ENCODE results near the gene AKAP12.
"Not testable (repeated sequence)": the region's sequence is repeated elsewhere in the genome, so short reads cannot be mapped to it uniquely, and the experiment has no call there.

AKAP12 gene

GRCh38 chr6:151379933-151380847, 140.4 kb downstream of the AKAP12 start:
- H3K9ac ChIP-seq (ENCODE audit: low read length), result no peak overlapping the region
- no peak overlapping the region for H3K27ac ChIP-seq (ENCODE audit: low read depth, low read length)
- H3K27me3 ChIP-seq (ENCODE audit: control insufficient read depth in 1 of 2, insufficient read depth in 2 of 2, low read length in 2 of 2), result no peaks in the 10 kb centered on the region
- H3K9me3 ChIP-seq (ENCODE audit: low read length), result no peaks in the 10 kb centered on the region
- H3K36me3 ChIP-seq (ENCODE audit: insufficient read depth, low read length), result no peaks in the 10 kb centered on the region
- H3K4me3 ChIP-seq (ENCODE audit: low read depth in 1 of 2, low read length in 2 of 2), result no peak overlapping the region
- peaks cover 4% of the 10 kb centered on the region for H3K4me1 ChIP-seq (ENCODE audit: insufficient read depth, low read length)

- H3K9ac ChIP-seq (ENCODE audit: low read length), result no peak overlapping the region
- no peaks in the 10 kb centered on the region for H3K27me3 ChIP-seq (ENCODE audit: control insufficient read depth in 1 of 2, insufficient read depth in 2 of 2, low read length in 2 of 2)
- H3K9me3 ChIP-seq (ENCODE audit: low read length), result no peaks in the 10 kb centered on the region
- no peaks in the 10 kb centered on the region for H3K36me3 ChIP-seq (ENCODE audit: insufficient read depth, low read length)
- H3K4me1 ChIP-seq (ENCODE audit: insufficient read depth, low read length), result peaks cover 9% of the 10 kb centered on the region
- H3K4me3 ChIP-seq (ENCODE audit: low read depth in 1 of 2, low read length in 2 of 2), result no peak overlapping the region
- no peak overlapping the region for H3K27ac ChIP-seq (ENCODE audit: low read depth, low read length)
Measured at GRCh38 chr6:151380848-151381205, 141.1 kb downstream of the AKAP12 start.

GRCh38 chr6:151381722-151382121, 142.0 kb downstream of the AKAP12 start:
- Histone ChIP-seq H3K36me3 (ENCODE audit: insufficient read depth, low read length) (no peaks in the 10 kb centered on the region), H3K4me1 (ENCODE audit: insufficient read depth, low read length) (peaks cover 9% of the 10 kb centered on the region), H3K4me3 (ENCODE audit: low read depth in 1 of 2, low read length in 2 of 2) (no peak overlapping the region), H3K27ac (ENCODE audit: low read depth, low read length) (no peak overlapping the region), H3K27me3 (ENCODE audit: control insufficient read depth in 1 of 2, insufficient read depth in 2 of 2, low read length in 2 of 2) (no peaks in the 10 kb centered on the region), H3K9me3 (ENCODE audit: low read length) (no peaks in the 10 kb centered on the region), H3K9ac (ENCODE audit: low read length) (no peak overlapping the region)

- H3K4me1 ChIP-seq (ENCODE audit: insufficient read depth, low read length); H3K27ac ChIP-seq (ENCODE audit: low read depth, low read length); H3K36me3 ChIP-seq (ENCODE audit: insufficient read depth, low read length); H3K9me3 ChIP-seq (ENCODE audit: low read length); H3K9ac ChIP-seq (ENCODE audit: low read length); H3K4me3 ChIP-seq (ENCODE audit: low read depth in 1 of 2, low read length in 2 of 2); H3K27me3 ChIP-seq (ENCODE audit: control insufficient read depth in 1 of 2, insufficient read depth in 2 of 2, low read length in 2 of 2): not testable (repeated sequence)
Measured at GRCh38 chr6:151382631-151383030, 142.9 kb downstream of the AKAP12 start.

- H3K36me3 ChIP-seq (ENCODE audit: insufficient read depth, low read length), result no peaks in the 10 kb centered on the region
- no peak overlapping the region for H3K27ac ChIP-seq (ENCODE audit: low read depth, low read length)
- no peak overlapping the region for H3K4me3 ChIP-seq (ENCODE audit: low read depth in 1 of 2, low read length in 2 of 2)
- no peaks in the 10 kb centered on the region for H3K27me3 ChIP-seq (ENCODE audit: control insufficient read depth in 1 of 2, insufficient read depth in 2 of 2, low read length in 2 of 2)
- H3K4me1 ChIP-seq (ENCODE audit: insufficient read depth, low read length), result peaks cover 15% of the 10 kb centered on the region
- no peak overlapping the region for H3K9ac ChIP-seq (ENCODE audit: low read length)
- H3K9me3 ChIP-seq (ENCODE audit: low read length), result no peaks in the 10 kb centered on the region
Measured at GRCh38 chr6:151384151-151384550, 144.4 kb downstream of the AKAP12 start.

- no peak overlapping the region for H3K4me3 ChIP-seq (ENCODE audit: low read depth in 1 of 2, low read length in 2 of 2)
- H3K27me3 ChIP-seq (ENCODE audit: control insufficient read depth in 1 of 2, insufficient read depth in 2 of 2, low read length in 2 of 2), result no peaks in the 10 kb centered on the region
- H3K36me3 ChIP-seq (ENCODE audit: insufficient read depth, low read length), result no peaks in the 10 kb centered on the region
- peaks cover 16% of the 10 kb centered on the region for H3K4me1 ChIP-seq (ENCODE audit: insufficient read depth, low read length)
- no peak overlapping the region for H3K9ac ChIP-seq (ENCODE audit: low read length)
- H3K27ac ChIP-seq (ENCODE audit: low read depth, low read length), result no peak overlapping the region
- H3K9me3 ChIP-seq (ENCODE audit: low read length), result no peaks in the 10 kb centered on the region
Measured at GRCh38 chr6:151385177-151385576, 145.4 kb downstream of the AKAP12 start.

GRCh38 chr6:151387175-151387970, 147.6 kb downstream of the AKAP12 start:
- Histone ChIP-seq H3K9me3 (ENCODE audit: low read length) (no peaks in the 10 kb centered on the region), H3K36me3 (ENCODE audit: insufficient read depth, low read length) (no peaks in the 10 kb centered on the region), H3K4me3 (ENCODE audit: low read depth in 1 of 2, low read length in 2 of 2) (no peak overlapping the region), H3K27ac (ENCODE audit: low read depth, low read length) (no peak overlapping the region), H3K27me3 (ENCODE audit: control insufficient read depth in 1 of 2, insufficient read depth in 2 of 2, low read length in 2 of 2) (no peaks in the 10 kb centered on the region), H3K9ac (ENCODE audit: low read length) (no peak overlapping the region), H3K4me1 (ENCODE audit: insufficient read depth, low read length) (peaks cover 21% of the 10 kb centered on the region)

- peaks cover 30% of the 10 kb centered on the region for H3K4me1 ChIP-seq (ENCODE audit: insufficient read depth, low read length)
- H3K27ac ChIP-seq (ENCODE audit: low read depth, low read length), result no peak overlapping the region
Measured at GRCh38 chr6:151388236-151388635, 148.5 kb downstream of the AKAP12 start.

GRCh38 chr6:151388997-151389617, 149.3 kb downstream of the AKAP12 start:
- H3K27ac ChIP-seq (ENCODE audit: low read depth, low read length), result peak overlapping the region; percentile 95
- peaks cover 36% of the 10 kb centered on the region for H3K4me1 ChIP-seq (ENCODE audit: insufficient read depth, low read length)

More at GRCh38 chr6:151388236-151388635, 148.5 kb downstream of the AKAP12 start:
- Histone ChIP-seq H3K9me3 (ENCODE audit: low read length) (no peaks in the 10 kb centered on the region), H3K9ac (ENCODE audit: low read length) (no peak overlapping the region), H3K27me3 (ENCODE audit: control insufficient read depth in 1 of 2, insufficient read depth in 2 of 2, low read length in 2 of 2) (no peaks in the 10 kb centered on the region), H3K4me3 (ENCODE audit: low read depth in 1 of 2, low read length in 2 of 2) (no peak overlapping the region), H3K36me3 (ENCODE audit: insufficient read depth, low read length) (no peaks in the 10 kb centered on the region)

GRCh38 chr6:151389618-151390275, 150.0 kb downstream of the AKAP12 start:
- Histone ChIP-seq H3K9me3 (ENCODE audit: low read length) (no peaks in the 10 kb centered on the region), H3K36me3 (ENCODE audit: insufficient read depth, low read length) (no peaks in the 10 kb centered on the region), H3K9ac (ENCODE audit: low read length) (peak overlapping the region; percentile 52), H3K4me1 (ENCODE audit: insufficient read depth, low read length) (peaks cover 36% of the 10 kb centered on the region), H3K27ac (ENCODE audit: low read depth, low read length) (peak overlapping the region; percentile 95), H3K27me3 (ENCODE audit: control insufficient read depth in 1 of 2, insufficient read depth in 2 of 2, low read length in 2 of 2) (no peaks in the 10 kb centered on the region), H3K4me3 (ENCODE audit: low read depth in 1 of 2, low read length in 2 of 2) (peak overlapping the region; percentile 69 to 89)

More at GRCh38 chr6:151388997-151389617, 149.3 kb downstream of the AKAP12 start:
- Histone ChIP-seq H3K9me3 (ENCODE audit: low read length) (no peaks in the 10 kb centered on the region), H3K4me3 (ENCODE audit: low read depth in 1 of 2, low read length in 2 of 2) (peak overlapping the region; percentile 69 to 89), H3K36me3 (ENCODE audit: insufficient read depth, low read length) (no peaks in the 10 kb centered on the region), H3K27me3 (ENCODE audit: control insufficient read depth in 1 of 2, insufficient read depth in 2 of 2, low read length in 2 of 2) (no peaks in the 10 kb centered on the region), H3K9ac (ENCODE audit: low read length) (peak overlapping the region; percentile 52)
